LNCaP clone FGC (cell line): Measurements from ENCODE around the gene GTF2H1.

Experiments
- DNase-seq: peaks from one replicate; pipeline ENCODE4 v3.0.0-alpha.2; 2011; ENCODE audit warnings: low read depth
- H3K4me3 ChIP-seq: 2 replicates; pipeline ENCODE4 v1.5.1; 2011; ENCODE audit warnings: mild to moderate bottlenecking, low read depth, low read length, control low read depth
- TF ChIP-seq, protein P1 (sequence below): IDR thresholded peaks from 2 replicates; pipeline ENCODE4 v1.5.1; 2012; ENCODE audit warnings: mild to moderate bottlenecking; ENCODE audit not compliant: control insufficient read depth, insufficient read depth; ENCODE audit errors: extremely low read depth

GTF2H1 gene

DNA sequence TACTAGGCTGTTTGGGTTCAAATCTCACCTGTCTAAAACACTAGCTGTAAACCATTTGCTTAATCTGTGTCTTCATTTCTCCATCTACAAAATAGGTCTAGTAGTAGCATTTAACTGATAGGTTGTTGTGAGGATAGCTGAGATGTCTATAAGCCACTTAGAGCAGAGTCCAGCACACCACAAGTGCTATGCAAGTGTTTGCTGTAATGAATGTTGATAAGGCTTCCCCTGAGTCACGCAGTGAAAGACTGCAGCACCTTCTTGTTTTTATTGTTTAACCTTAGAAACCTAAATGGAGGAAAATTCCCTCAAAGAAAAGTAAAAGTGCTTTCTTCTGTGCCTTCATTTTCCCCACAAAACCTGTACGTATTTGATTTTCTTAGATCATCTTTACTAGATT is 48.9 kb downstream of the GTF2H1 start:
- TF ChIP-seq, protein P1, sequence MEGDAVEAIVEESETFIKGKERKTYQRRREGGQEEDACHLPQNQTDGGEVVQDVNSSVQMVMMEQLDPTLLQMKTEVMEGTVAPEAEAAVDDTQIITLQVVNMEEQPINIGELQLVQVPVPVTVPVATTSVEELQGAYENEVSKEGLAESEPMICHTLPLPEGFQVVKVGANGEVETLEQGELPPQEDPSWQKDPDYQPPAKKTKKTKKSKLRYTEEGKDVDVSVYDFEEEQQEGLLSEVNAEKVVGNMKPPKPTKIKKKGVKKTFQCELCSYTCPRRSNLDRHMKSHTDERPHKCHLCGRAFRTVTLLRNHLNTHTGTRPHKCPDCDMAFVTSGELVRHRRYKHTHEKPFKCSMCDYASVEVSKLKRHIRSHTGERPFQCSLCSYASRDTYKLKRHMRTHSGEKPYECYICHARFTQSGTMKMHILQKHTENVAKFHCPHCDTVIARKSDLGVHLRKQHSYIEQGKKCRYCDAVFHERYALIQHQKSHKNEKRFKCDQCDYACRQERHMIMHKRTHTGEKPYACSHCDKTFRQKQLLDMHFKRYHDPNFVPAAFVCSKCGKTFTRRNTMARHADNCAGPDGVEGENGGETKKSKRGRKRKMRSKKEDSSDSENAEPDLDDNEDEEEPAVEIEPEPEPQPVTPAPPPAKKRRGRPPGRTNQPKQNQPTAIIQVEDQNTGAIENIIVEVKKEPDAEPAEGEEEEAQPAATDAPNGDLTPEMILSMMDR, result no peak
- H3K4me3 ChIP-seq, result no peak overlapping the region
- DNase-seq, result no peak

DNA sequence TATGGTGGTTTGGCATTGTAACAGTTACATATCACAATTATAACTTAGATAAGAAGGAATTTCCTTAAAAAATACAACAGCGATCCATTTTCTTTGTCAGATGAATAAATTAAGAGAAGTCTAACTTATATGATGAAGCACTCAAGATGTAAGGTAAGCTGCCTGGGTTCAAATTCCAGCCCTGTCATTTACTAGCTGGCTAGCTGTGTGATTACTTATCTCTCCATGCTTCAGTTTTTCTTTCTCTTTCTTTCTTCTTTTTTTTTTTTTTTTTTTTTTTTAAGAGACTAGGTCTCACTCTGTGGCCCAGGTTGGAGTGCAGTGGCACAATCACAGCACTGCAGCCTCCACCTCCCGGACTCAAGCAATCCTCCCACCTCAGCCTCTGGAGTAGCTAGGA is 49.8 kb downstream of the GTF2H1 start:
- H3K4me3 ChIP-seq, result no peak overlapping the region
- no peak for DNase-seq
- TF ChIP-seq, protein P1, result no peak

DNA sequence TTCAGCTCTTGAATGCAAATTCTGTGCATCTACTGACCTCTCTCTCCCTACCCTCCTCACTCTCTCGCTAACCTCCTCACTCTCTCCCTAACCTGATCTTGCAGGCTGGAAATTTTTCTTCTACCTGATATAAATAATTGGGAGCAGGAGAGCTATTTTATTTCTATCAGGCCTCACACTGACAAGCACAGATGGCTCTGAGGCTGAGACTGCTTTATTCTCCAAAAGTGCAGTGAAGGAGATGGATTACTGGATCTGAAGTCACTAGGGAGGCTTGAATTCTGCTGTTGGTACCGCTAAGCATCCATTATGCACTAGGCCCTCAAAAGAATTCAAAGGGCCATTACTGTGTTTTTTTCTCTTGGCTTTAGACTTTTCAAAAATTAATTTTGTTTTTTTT is 52.6 kb downstream of the GTF2H1 start:
- DNase-seq, result no peak
- TF ChIP-seq, protein P1, result no peak
- H3K4me3 ChIP-seq, result no peak overlapping the region

DNA sequence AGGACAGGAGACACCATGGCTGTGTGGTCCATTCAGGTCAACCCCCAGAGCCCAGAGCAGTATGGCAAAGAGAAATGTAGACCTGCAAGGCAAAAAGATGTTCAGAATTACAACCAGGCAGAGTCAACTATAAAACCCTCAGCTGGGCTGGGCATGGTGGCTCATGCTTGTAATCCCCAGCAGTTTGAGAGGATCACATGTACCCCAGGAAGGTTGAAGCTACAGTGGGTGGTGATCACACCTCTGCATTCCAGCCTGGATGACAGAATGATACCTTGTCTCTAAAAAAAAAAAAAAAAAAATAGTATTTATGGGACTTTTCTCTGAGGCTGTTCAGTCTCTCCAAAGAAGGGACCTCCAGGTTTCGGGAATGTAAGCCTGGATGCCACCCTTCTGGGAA is 53.6 kb downstream of the GTF2H1 start:
- DNase-seq, result no peak
- TF ChIP-seq, protein P1, result no peak
- no peak overlapping the region for H3K4me3 ChIP-seq

GRCh38 chr11:18379201-18379600 is 56.8 kb downstream of the GTF2H1 start:
- H3K4me3 ChIP-seq, result no peak overlapping the region
- no peak for DNase-seq
- TF ChIP-seq, protein P1, result no peak

DNA sequence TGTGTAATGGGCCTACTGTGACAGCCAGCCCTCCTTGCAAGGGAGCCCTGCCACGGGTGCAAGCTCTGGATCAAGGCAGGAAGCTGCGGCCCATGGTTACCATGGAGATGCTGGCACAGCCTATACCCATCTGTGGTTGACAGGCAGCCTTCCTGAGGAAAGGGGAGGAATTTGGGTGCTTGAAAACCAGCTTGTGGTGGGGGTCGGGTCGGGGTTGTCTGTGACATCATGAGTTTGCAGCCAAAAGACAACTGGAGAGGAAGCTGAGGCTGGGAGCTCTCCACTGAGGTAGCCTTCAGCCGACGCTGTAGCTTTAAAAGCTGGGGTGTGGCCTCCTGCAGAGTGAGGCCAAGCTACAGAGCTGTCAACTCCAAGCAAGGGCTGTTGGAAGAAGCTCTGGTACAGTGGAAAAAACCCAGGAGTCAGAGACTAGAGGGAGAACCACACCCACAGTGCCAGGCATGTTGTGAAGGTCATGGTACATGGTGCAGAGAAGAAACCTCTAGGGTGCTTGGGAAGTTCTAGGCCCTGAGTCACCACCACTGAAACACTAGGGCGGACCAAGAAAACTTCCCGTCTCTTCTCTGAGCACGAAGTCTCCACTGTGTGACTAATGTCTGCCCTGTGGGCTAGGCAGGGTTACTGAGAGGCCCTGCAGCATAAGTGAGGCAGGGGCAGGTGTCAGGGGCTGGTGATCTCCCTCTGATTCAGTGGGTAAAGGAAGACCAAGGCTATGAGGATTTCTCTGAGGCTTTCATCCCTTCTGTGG is 61.2 kb downstream of the GTF2H1 start:
- TF ChIP-seq, protein P1, result no peak
- no peak overlapping the region for H3K4me3 ChIP-seq
- DNase-seq, result peak; percentile 28

- peak; percentile 84 for DNase-seq
- TF ChIP-seq, protein P1, result no peak
- H3K4me3 ChIP-seq, result no peak overlapping the region
Observed at GRCh38 chr11:18384157-18384641, 61.8 kb downstream of the GTF2H1 start.
